ENCODE data around the gene EEF1E1.

GRCh38 chr6:8065519-8065911 lies 36.8 kb downstream of the EEF1E1 start:
- TF ChIP-seq EZH2 (IDR thresholded peaks at IDR 0.05) (no peak), POLR2AphosphoS5 (IDR thresholded peaks at IDR 0.05; ENCODE audit: borderline replicate concordance, low read depth, low read length) (no peak), FOXP2 (optimal IDR thresholded peaks at IDR 0.05; ENCODE audit: control extremely low read depth, extremely low read length, insufficient read depth) (no peak)
